GM19193 (cell line): Measurements from ENCODE around the gene UEVLD.
A peak's percentile ranks its signal among the peaks of the same experiment; 100 is the strongest.

ENCODE experiments used
- POLR2A ChIP-seq: IDR thresholded peaks from 4 replicates; pipeline ENCODE4 v1.6.1; 2011; ENCODE audit not compliant: insufficient read depth, insufficient read length; ENCODE audit errors: extremely low read depth

UEVLD gene

DNA sequence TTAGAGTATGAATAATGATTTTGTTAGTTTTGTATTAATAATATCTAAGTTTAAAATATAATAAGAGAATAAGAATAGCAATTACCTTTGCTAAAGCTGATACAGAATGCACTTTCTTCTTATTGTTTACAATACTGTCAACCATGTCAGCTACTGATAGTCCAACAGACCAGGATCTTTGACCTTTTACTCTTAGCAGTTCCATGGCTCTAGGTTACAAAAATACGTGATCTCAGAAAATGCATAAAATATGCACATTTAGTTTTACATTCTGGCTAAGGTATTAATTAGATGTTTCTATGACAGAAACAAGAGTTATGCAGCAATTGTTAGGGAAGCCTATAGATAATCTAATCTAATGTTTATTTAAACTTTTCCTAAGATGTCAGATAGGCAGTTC is 54.3 kb downstream of the UEVLD start:
- no peak for TF ChIP-seq POLR2A

DNA sequence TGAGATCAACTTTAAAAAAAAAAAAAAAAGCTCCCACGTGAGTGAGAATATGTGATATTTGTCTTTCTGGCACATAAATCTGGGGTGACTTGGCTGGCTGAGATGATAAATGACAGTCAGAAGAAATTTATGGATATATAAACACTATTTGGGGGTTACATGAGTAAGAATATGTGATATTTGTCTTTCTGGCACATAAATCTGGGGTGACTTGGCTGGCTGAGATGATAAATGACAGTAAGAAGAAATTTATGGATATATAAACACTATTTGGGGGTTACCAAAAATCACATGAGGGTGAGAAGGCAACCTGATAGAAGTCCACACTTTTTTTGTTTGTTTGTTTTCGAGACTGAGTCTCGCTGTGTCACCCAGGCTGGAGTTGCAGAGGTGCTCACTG is 55.2 kb downstream of the UEVLD start:
- no peak for TF ChIP-seq POLR2A

DNA sequence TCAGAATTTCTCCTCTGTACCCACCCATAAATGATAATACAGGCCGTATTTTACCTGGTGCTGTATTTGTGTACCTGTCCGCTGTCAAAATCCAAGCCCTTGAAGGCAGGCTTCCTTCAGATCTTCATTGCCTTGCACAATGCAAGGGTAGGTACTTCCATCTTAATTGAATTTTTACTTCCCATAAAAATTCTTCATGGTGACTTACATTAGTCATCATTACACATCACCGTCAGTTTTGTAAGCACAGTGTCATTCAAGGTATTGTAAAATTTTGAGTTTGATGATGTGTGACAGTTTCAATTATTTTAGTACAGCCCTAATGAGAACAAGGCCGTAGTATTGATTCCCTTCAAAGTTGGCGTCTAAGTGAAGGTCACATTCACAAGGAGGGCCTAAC is 61.0 kb downstream of the UEVLD start:
- TF ChIP-seq POLR2A, result no peak

DNA sequence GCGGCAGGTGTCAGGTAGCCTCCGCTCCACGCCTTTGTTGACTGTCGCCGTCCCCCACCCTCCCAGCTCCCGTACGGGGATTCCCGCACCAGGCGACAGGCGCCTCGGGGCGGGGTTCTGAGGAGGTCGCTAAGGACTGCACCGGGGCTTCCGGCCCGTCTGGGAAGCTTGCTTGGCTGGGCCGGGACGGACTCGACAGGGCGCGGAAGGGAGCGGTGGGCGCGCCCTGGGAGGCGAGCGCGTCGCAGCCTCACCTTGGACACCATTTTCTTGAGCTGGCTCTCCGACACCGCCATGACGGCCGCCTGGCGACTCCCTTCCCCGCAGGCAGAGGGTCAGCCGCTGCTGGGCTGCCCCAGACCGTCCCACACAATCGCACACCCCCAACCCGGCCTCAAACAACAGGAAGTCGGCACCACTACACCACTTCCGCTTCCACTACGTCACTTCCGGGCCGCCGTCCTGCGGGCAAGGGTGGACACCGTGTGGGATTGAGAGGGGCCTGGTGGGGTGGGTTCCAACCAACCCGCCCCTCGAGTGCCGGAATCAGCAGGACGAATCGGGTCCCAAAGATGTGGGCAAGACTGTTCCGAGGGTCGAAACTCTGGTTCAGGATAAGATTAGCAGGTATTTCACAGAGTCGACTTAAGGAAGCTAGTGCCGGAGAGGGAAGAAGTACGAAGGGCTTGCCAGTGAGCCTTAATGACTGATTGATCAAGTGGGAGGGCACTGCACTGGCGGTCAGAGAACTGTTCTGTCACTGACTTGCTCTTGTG is 61.8 kb downstream of the UEVLD start, which contains the start of gene TSG101:
TSS of gene TSG101 (minus strand) at position 422 of the 776 bp plus-strand sequence. CDS start at position 296, 126 bp downstream.
- peak; percentile 97 for TF ChIP-seq POLR2A

DNA sequence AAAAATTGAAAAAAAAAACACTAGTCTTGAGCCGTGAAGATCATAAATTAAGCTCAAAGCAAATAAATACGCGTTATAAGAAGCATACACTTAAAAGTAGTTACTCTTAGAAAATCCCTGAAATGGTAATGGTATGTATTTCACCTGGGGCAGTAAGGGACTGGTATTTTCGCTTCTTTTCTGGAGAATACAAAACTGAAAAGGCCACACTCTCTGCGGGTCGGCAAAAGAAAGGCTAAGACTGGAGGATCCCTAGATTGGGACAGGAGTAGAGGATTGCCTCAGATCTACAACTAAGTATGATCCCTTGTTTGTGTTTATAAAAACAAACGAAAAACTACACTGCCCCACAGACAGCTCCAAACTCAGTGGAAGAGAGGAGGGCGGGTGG is 62.4 kb downstream of the UEVLD start:
- no peak for TF ChIP-seq POLR2A

DNA sequence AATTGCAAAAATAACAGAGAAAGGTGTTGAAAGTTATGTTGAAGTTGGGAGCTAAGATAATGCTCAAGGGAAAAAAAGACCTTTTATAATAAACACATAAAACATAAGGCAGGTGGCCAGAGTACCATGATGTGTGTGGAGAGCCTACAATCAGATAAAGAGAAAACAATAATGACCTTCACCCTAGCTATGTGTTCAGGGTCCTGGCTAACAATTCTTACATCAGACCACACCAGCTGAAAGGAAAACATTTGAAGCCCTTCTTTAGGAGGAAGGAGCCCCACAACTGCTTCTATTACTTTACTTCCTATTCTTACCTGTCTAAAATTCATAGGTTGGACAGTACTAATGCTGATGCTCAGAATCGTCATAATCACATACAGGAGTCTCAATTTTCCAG is 64.3 kb downstream of the UEVLD start:
- no peak for TF ChIP-seq POLR2A

DNA sequence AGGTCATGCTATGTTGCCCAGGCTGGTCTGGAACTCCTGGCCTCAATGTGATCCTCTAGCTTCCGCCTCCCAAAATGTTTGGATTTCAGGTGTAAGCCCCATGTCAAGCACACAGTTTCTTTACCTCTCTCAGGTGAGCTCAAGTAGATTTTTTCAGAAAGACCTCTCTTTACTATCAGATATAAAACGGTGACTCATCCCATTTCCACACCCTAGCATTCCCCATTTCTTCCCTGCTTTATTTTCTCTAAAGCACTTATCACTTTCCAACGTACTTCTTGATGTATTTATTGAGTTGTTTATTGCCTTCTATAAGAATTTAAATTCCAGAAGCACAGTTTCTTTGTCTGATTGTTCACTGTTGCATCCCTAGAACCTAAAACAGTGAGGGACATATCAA is 65.5 kb downstream of the UEVLD start:
- no peak for TF ChIP-seq POLR2A

DNA sequence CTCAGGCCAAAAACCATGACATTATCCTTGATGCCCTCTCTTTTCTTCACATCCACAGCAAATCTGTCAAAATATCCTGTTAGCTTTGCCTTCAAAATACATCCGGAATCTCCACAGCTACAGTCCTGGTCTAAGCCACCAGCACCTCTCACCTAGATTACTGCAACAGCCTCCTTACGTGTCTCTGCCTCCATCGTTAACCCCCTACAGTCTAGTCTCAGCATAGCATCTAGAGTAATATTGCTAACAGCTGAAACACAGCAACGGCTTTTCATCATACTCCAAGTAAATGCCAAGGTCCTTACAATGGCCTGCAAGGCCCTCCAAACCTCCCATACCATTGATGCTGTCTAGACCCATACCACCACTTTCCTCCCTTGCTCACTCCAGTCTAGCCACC is 66.1 kb downstream of the UEVLD start:
- no peak for TF ChIP-seq POLR2A

DNA sequence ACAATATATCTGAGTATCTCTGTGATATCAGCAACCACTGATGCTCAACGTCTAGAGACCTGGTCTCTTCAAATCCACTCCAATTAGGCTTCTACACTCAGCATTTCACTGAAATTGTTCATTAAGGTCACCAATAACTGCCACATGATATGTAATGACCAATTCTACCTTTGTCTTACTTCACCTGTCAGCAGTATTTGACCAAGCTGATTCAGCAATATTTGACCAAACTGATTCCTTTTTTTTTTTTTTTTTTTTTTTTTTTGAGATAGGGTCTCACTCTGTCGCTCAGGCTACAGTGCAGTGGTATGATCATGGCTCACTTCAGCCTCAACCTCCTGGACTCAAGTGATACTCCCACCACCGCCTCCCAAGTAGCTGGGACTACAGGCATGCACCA is 67.4 kb downstream of the UEVLD start:
- no peak for TF ChIP-seq POLR2A

DNA sequence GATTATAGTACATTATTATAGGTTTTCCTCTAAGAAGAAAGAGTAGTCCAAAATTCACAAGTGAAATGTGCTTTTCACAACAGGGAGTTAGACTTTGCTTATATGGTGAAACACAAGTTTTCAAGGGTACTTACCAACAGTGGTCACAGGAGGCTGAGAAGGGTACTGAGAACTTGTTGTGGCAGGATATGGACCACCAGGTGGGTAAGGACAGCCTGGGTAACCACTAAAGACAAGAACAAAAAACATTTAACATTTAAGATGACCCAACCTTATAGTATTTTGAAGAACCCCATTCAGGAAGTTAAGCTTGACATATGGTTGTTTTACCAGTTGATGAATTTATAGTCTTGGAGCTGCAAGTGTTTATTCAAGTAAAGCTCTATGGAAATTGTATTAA is 86.2 kb downstream of the UEVLD start:
- no peak for TF ChIP-seq POLR2A

DNA sequence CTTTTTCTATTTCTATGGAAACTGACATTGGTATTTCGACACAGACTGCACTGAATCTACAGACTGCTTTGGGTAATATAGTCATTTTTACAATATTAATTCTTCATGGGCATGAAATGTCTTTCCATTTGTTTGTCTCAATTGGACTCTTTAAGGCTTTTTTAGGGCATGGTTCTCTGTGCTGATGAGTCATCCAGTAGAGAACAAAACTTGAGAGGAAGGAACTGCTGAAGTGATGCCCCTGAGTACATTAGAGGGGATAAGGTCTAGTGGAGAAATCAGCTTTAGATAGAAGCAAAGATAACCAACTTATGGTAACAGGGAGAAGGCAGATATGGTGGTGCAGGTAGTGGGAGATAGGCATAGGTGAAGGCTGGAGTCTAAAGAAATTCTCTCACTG is 86.9 kb downstream of the UEVLD start:
- no peak for TF ChIP-seq POLR2A

DNA sequence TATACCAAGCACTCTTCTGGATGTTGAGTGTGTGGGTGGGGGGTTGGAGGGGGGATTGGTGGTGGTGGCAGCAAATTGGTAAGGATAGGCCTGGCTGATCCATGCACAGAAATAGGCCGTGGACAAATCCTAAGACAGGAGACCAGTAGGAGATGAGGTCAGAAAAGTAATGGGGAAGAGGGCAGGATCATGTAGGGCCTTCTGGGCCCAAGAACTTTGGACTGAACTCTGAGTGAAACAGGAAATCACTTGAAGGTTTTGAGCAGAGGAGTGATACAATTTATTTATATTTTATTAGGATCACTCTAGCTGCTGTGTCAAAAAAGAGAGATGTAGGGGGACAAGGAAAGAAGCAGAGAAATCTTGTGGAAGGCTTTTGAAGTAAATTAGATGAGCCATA is 90.5 kb downstream of the UEVLD start:
- no peak for TF ChIP-seq POLR2A

DNA sequence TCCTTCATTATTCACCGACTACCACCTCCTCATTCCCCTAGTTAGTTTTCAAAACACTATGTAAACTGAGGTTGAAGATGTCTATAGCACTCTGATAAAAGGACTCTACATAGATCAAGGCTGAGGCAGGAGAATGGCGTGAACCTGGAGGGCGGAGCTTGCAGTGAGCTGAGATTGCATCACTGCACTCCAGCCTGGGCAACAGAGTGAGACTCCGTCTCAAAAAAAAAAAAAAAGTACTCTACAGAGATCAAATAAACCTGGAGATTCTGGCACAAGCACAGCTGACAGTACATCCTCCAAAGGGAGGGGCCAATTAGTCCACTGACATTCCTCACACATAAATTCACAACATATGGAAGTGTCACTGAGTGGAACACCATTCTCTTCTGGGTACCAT is 92.8 kb downstream of the UEVLD start:
- TF ChIP-seq POLR2A, result no peak

DNA sequence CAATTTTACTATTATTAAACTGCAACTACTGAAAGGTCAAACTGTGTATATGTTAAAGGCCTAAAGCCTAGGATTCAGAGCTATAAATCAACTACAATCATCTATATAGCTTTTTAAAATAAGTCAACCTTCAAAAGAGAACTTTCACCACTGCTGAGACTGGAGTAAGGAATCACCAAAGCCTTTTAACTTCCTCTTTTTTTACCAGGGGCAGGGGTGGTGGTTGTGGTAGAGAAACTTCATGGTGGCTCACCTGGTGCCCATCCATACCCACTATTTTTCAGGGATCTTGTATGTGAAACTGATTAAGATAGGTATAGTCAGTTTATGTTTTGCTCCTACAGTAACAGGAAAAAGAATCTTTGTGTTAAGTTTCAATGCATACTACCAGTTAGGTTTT is 93.3 kb downstream of the UEVLD start:
- no peak for TF ChIP-seq POLR2A

DNA sequence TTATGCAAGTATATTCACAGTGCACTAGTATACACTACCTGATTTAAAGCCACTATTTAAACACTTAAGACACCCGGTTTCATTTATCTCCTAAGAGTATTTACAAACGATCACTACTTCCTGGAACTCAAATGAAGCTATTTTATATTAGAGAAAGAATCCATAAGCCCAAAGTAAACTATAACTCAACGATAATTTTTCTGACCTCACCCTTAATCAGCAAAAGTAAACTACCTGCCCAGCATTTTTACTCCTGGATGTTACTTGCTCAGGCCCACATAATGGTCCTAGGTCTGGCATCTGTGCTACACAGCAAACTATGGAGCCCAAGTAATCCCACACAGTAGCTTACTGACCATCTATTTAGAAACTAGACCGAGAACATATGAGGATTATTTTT is 95.2 kb downstream of the UEVLD start:
- no peak for TF ChIP-seq POLR2A

DNA sequence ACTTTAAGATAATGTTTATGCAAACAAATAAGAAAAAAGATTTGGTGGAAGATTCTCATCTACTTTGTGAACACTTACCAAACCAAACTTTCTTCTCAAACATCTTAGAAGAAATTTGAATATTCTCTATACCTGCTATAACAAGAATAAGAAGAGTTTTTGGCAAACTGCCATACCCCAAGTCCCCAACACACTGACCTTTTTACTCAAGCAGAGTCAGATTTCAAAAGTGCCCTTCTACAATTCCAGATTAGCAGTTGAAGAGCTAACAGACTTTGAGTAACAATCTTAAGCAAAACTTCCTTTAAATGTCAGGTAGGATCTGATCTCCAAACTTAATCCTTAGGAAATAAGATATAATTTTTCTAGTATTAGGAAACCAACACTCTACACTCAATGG is 95.6 kb downstream of the UEVLD start:
- TF ChIP-seq POLR2A, result no peak

DNA sequence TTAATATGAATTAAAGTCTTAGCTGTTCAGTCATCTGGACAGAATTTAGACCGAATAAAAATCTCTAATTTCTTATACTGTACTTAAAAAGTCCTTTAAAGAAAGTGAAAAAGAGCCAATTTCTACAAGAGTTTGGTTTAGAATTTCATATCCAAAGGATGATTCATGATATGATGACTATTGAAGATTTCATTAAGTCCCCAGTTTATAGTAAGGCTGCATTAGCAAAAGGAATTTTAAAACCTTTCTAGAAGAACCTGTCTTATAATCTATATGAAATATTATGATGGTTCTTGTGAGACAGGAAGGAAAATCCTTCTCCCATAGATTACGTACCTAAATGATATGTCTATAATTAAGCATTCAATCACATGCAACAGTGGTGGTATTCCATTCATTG is 96.6 kb downstream of the UEVLD start:
- TF ChIP-seq POLR2A, result no peak
